IMR-90 (cell line): ENCODE data around the gene MYBPC3. TPM values are rescaled to one million over a fixed set of nuclear protein-coding genes. Genes with fewer than 3 reads are reported as not detected.

Source experiments
- ATAC-seq: fragments of 200-7000 bp; cut with Tn5 transposase; 2 replicates; pipeline ENCODE4 v1.9.1; 2020; ENCODE audit warnings: low read depth, mild to moderate bottlenecking, moderate library complexity
- BruUV-seq: library from RNA; stranded (reverse); fragments of 400-500 nt; replicated peaks from 2 replicates; lab custom pipeline; 2021; lab: Mats Ljungman, UMichigan
- CTCF ChIA-PET: fragments of 300-600 bp; formaldehyde crosslinking; extraction: SDS; loops from one replicate; lab custom pipeline; 2021; ENCODE audit warnings: antibody characterized with exemption; lab: Yijun Ruan, JAX
- POLR2A ChIA-PET: fragments of 300-600 bp; sonication (Branson Sonifier 250); formaldehyde crosslinking; loops from one replicate; lab custom pipeline; 2022; ENCODE audit warnings: antibody characterized with exemption; ENCODE audit not compliant: unreplicated experiment; lab: Charles Lee
- DNase-seq: peaks from one replicate; pipeline ENCODE4 v3.0.0; 2013
- H2AFZ ChIP-seq: replicated peaks from 2 replicates; pipeline ENCODE3; 2013; ENCODE audit warnings: low read length, mild to moderate bottlenecking; ENCODE audit not compliant: poor library complexity
- H2AK5ac ChIP-seq: 2 replicates; pipeline ENCODE4 v1.6.1; 2013; ENCODE audit warnings: low read depth, low read length, inconsistent platforms
- H2AK9ac ChIP-seq: replicated peaks from 2 replicates; pipeline ENCODE3; 2013; ENCODE audit warnings: mild to moderate bottlenecking, low read depth, low read length, moderate library complexity; ENCODE audit not compliant: poor library complexity
- H2BK120ac ChIP-seq: 2 replicates; pipeline ENCODE4 v1.6.1; 2013; ENCODE audit warnings: low read depth, low read length, inconsistent platforms
- H2BK15ac ChIP-seq: 3 replicates; pipeline ENCODE4 v1.6.1; 2013; ENCODE audit warnings: low read depth, low read length, inconsistent platforms
- H2BK20ac ChIP-seq: 2 replicates; pipeline ENCODE4 v1.6.1; 2013; ENCODE audit warnings: low read depth, mild to moderate bottlenecking, inconsistent platforms, low read length, moderate library complexity
- H2BK5ac ChIP-seq: 2 replicates; pipeline ENCODE4 v1.6.1; 2013; ENCODE audit warnings: mild to moderate bottlenecking, low read depth, low read length, inconsistent platforms; ENCODE audit not compliant: poor library complexity, severe bottlenecking
- H3K14ac ChIP-seq: replicated peaks from 2 replicates; pipeline ENCODE4 v1.6.1; 2013; ENCODE audit warnings: low read depth, low read length, inconsistent platforms
- H3K18ac ChIP-seq: 2 replicates; pipeline ENCODE4 v1.6.1; 2013; ENCODE audit warnings: low read depth, low read length, control low read depth
- H3K23ac ChIP-seq: 2 replicates; pipeline ENCODE4 v1.6.1; 2013; ENCODE audit warnings: low read depth, low read length, inconsistent platforms
- H3K27ac ChIP-seq: 2 replicates; pipeline ENCODE4 v1.5.1; 2013; ENCODE audit warnings: mild to moderate bottlenecking, control low read depth, low read length; ENCODE audit not compliant: insufficient read depth
- H3K27me3 ChIP-seq: 2 replicates; pipeline ENCODE4 v1.6.1; 2013; ENCODE audit warnings: low read length; ENCODE audit not compliant: control insufficient read depth, insufficient read depth
- H3K36me3 ChIP-seq: 2 replicates; pipeline ENCODE4 v1.6.1; 2013; ENCODE audit warnings: low read length, mixed read lengths; ENCODE audit not compliant: control insufficient read depth, insufficient read depth
- H3K4ac ChIP-seq: 2 replicates; pipeline ENCODE4 v1.6.1; 2013; ENCODE audit warnings: low read depth, low read length, inconsistent platforms
- H3K4me1 ChIP-seq: 2 replicates; pipeline ENCODE4 v1.6.1; 2013; ENCODE audit warnings: low read length, mixed read lengths; ENCODE audit not compliant: control insufficient read depth, insufficient read depth
- H3K4me2 ChIP-seq: 2 replicates; pipeline ENCODE4 v1.6.1; 2013; ENCODE audit warnings: low read depth, mild to moderate bottlenecking, control low read depth, low read length, moderate library complexity
- H3K4me3 ChIP-seq: 2 replicates; pipeline ENCODE4 v1.5.1; 2013; ENCODE audit warnings: low read depth, mild to moderate bottlenecking, control low read depth, low read length, moderate library complexity; ENCODE audit not compliant: insufficient read depth
- H3K56ac ChIP-seq: 2 replicates; pipeline ENCODE4 v1.6.1; 2013; ENCODE audit warnings: low read length, inconsistent platforms; ENCODE audit not compliant: insufficient read depth; ENCODE audit errors: extremely low read depth
- H3K79me1 ChIP-seq, 2 experiments: 2 replicates each; pipeline ENCODE4 v1.6.1; 2013; ENCODE audit warnings: low read length in 2 of 2, inconsistent platforms in 1 of 2, low read depth in 1 of 2
- H3K9ac ChIP-seq: 2 replicates; pipeline ENCODE4 v1.6.1; 2013; ENCODE audit warnings: low read depth, low read length, control low read depth
- H3K9me1 ChIP-seq: 2 replicates; pipeline ENCODE4 v1.6.1; 2013; ENCODE audit warnings: low read length, inconsistent platforms; ENCODE audit not compliant: insufficient read depth
- H3K9me3 ChIP-seq: 2 replicates; pipeline ENCODE4 v1.6.1; 2013; ENCODE audit warnings: low read length; ENCODE audit not compliant: control insufficient read depth, insufficient read depth
- H4K20me1 ChIP-seq: 2 replicates; pipeline ENCODE4 v1.6.1; 2013; ENCODE audit warnings: low read length, inconsistent platforms; ENCODE audit not compliant: insufficient read depth
- H4K5ac ChIP-seq: 2 replicates; pipeline ENCODE4 v1.6.1; 2013; ENCODE audit warnings: mild to moderate bottlenecking, low read depth, low read length, control low read depth
- H4K8ac ChIP-seq, 2 experiments: 2 replicates each; pipeline ENCODE4 v1.6.1; 2013; ENCODE audit warnings: low read depth in 2 of 2, low read length in 2 of 2, control low read depth in 1 of 2, inconsistent platforms in 1 of 2
- H4K91ac ChIP-seq: 2 replicates; pipeline ENCODE4 v1.6.1; 2013; ENCODE audit warnings: low read depth, low read length, inconsistent platforms; ENCODE audit not compliant: insufficient read depth
- BHLHE40 ChIP-seq: fragments of 150-350 bp; IDR thresholded peaks from 2 replicates; pipeline ENCODE4 v1.6.1; 2016; ENCODE audit warnings: mild to moderate bottlenecking, low read depth, low read length
- CEBPB ChIP-seq: IDR thresholded peaks from 2 replicates; pipeline ENCODE4 v1.6.1; 2012; ENCODE audit warnings: low read depth, low read length, improper control_type of control experiment
- CHD1 ChIP-seq: IDR thresholded peaks from 2 replicates; pipeline ENCODE4 v1.6.1; 2012; ENCODE audit warnings: low read depth, low read length, improper control_type of control experiment
- FOS ChIP-seq: fragments of 150-350 bp; IDR thresholded peaks from 2 replicates; pipeline ENCODE4 v1.6.1; 2016; ENCODE audit warnings: low read depth, low read length
- MAFK ChIP-seq: IDR thresholded peaks from 2 replicates; pipeline ENCODE4 v1.6.1; 2012; ENCODE audit warnings: low read depth, low read length, improper control_type of control experiment
- MAZ ChIP-seq: IDR thresholded peaks from 2 replicates; pipeline ENCODE4 v1.6.1; 2012; ENCODE audit warnings: low read depth, mild to moderate bottlenecking, low read length, improper control_type of control experiment, moderate library complexity, borderline replicate concordance
- MXI1 ChIP-seq: IDR thresholded peaks from 2 replicates; pipeline ENCODE4 v1.6.1; 2012; ENCODE audit warnings: low read depth, mild to moderate bottlenecking, low read length, moderate library complexity, borderline replicate concordance
- NFE2L2 ChIP-seq: fragments of 150-350 bp; IDR thresholded peaks from 2 replicates; pipeline ENCODE4 v1.6.1; 2016; ENCODE audit warnings: low read depth, mild to moderate bottlenecking, low read length
- POLR2A ChIP-seq: IDR thresholded peaks from 2 replicates; pipeline ENCODE4 v1.6.1; 2012; ENCODE audit warnings: mild to moderate bottlenecking, low read depth, low read length
- RAD21 ChIP-seq: IDR thresholded peaks from 2 replicates; pipeline ENCODE4 v1.6.1; 2012; ENCODE audit warnings: low read length, improper control_type of control experiment
- RCOR1 ChIP-seq: IDR thresholded peaks from 2 replicates; pipeline ENCODE4 v1.6.1; 2012; ENCODE audit warnings: mild to moderate bottlenecking, low read length, improper control_type of control experiment; ENCODE audit not compliant: insufficient replicate concordance
- RFX5 ChIP-seq: IDR thresholded peaks from 2 replicates; pipeline ENCODE4 v1.8.0; 2012; ENCODE audit warnings: low read depth, mild to moderate bottlenecking, low read length, moderate library complexity
- SMC3 ChIP-seq: fragments of 150-350 bp; IDR thresholded peaks from 2 replicates; pipeline ENCODE4 v1.6.1; 2016; ENCODE audit warnings: low read depth, mild to moderate bottlenecking, antibody characterized with exemption, low read length, moderate library complexity
- WGBS, 2 experiments: methylation state at CpG; one replicate each; pipeline versions ENCODE4 v1.1.5 to v1.1.7; 2013; ENCODE audit warnings: missing lambda C conversion rate in 2 of 2; ENCODE audit not compliant: insufficient read length in 1 of 2; ENCODE audit errors: extremely low coverage in 2 of 2; 5-methylcytosine and 5-hydroxymethylcytosine counted together
- dilution Hi-C: fragments of 300-500 bp; cut with HindIII; formaldehyde crosslinking; loops from one replicate; pipeline ENCODE4 v1.14.3; 2018; ENCODE audit warnings: low sequenced_read_pairs; ENCODE audit not compliant: unreplicated experiment
- in situ Hi-C: fragments of 300-500 bp; cut with MboI; formaldehyde crosslinking; loops from 3 replicates; pipeline ENCODE4 v1.14.3; 2019; ENCODE audit warnings: low sequenced_read_pairs, inconsistent platforms, mixed read lengths
- intact Hi-C: fragments of 100-400 bp; cut with micrococcal nuclease; formaldehyde crosslinking; loops from 2 replicates; pipeline ENCODE4 v1.10.0; 2022
- polyA plus RNA-seq, 3 experiments: library from polyadenylated mRNA; depleted of rRNA; stranded (reverse); fragments of >200 nt; gene quantifications; 2 replicates each; pipeline ENCODE4 v1.2.3, GENCODE V29; 2012; ENCODE audit warnings: low replicate concordance in 1 of 3
- total RNA-seq: library from RNA; depleted of rRNA; stranded (reverse); fragments of >200 nt; gene quantifications from 2 replicates; pipeline ENCODE4 v1.2.3, GENCODE V29; 2012

Gene MYBPC3
- total and polyA plus RNA-seq, 2 of the 4 experiments (the other 2 are of a cell fraction), result not detected

GRCh38 chr11:47325271-47326041 lies 27.0 kb downstream of the MYBPC3 start (continued):
- TF ChIP-seq CHD1, result no peak

- Histone ChIP-seq H3K14ac (no peak overlapping the region), H2BK5ac (no peak overlapping the region), H3K23ac (no peak overlapping the region), H3K27ac (no peak overlapping the region), H3K4ac (no peak overlapping the region), H3K79me1 (no peaks in the 10 kb centered on the region), H2AK9ac (no peak overlapping the region), H4K91ac (no peak overlapping the region), H3K4me2 (no peak overlapping the region), H2AFZ (no peak overlapping the region), H2AK5ac (no peak overlapping the region), H4K5ac (no peak overlapping the region), H3K18ac (no peak overlapping the region), H3K27me3 (no peaks in the 10 kb centered on the region), H2BK15ac (no peak overlapping the region), H3K56ac (no peak overlapping the region), H4K8ac (no peak overlapping the region), H3K9ac (no peak overlapping the region), H4K20me1 (no peaks in the 10 kb centered on the region), H2BK20ac (no peak overlapping the region), H3K36me3 (peaks cover 43% of the 10 kb centered on the region), H3K4me3 (no peak overlapping the region), H2BK120ac (no peak overlapping the region), H3K4me1 (no peaks in the 10 kb centered on the region), H3K9me1 (0 out of 2 replicates have a peak, but pooled peaks cover 3% of the 10 kb centered on the region), H3K9me3 (no peaks in the 10 kb centered on the region)
- dilution Hi-C loops, result no loop called here
- in situ Hi-C loops, result no loop called here
- ChIA-PET POLR2A (no interaction called here), CTCF (no interaction called here)
- intact Hi-C loops, result no loop called here
- DNase-seq, result no peak
- no TSS peak for BruUV-seq
- WGBS, 2 experiments, result 87% methylated on average over 6 of the region's 12 CpGs; no CpG with 5 or more reads in 1 of the 2 experiments
- no peak for TF ChIP-seq RAD21
- no peak for TF ChIP-seq RFX5
- no peak for TF ChIP-seq MXI1
- no peak for TF ChIP-seq RCOR1
- TF ChIP-seq MAFK, result no peak
- no peak for TF ChIP-seq NFE2L2
- no peak for TF ChIP-seq CHD1
- TF ChIP-seq CEBPB, result no peak
- TF ChIP-seq SMC3, result no peak
- no peak for TF ChIP-seq FOS
- no peak for TF ChIP-seq MAZ
- no peak for TF ChIP-seq BHLHE40
- no peak for TF ChIP-seq POLR2A
- no peak for ATAC-seq
Observed at GRCh38 chr11:47324520-47324919, 28.0 kb downstream of the MYBPC3 start.
